BLaER1 treated with 17β-estradiol and CSF1 and Interleukin-3, amounts not matched to agents 10 nM and 100 nM (cell line): ENCODE data around the gene SIX1.

Experiments used
- H3K27ac ChIP-seq, 11 experiments: shearing (Covaris generic); formaldehyde crosslinking; 2 replicates each; pipeline ENCODE4 v1.8.1; 2022
- H3K27me3 ChIP-seq, 11 experiments: shearing (Covaris generic); formaldehyde crosslinking; 2 replicates each; pipeline ENCODE4 v1.8.1; 2022
- H3K36me3 ChIP-seq, 11 experiments: shearing (Covaris generic); formaldehyde crosslinking; 2 replicates each; pipeline ENCODE4 v1.8.1; 2022
- H3K4me1 ChIP-seq, 10 experiments: shearing (Covaris generic); formaldehyde crosslinking; 2 replicates each; pipeline ENCODE4 v1.8.1; 2022
- H3K4me2 ChIP-seq, 11 experiments: shearing (Covaris generic); formaldehyde crosslinking; 2 replicates each; pipeline ENCODE4 v1.8.1; 2022
- H3K4me3 ChIP-seq, 10 experiments: shearing (Covaris generic); formaldehyde crosslinking; 2 replicates each; pipeline ENCODE4 v1.8.1; 2022
- H3K9ac ChIP-seq, 11 experiments: shearing (Covaris generic); formaldehyde crosslinking; 2 replicates each; pipeline ENCODE4 v1.8.1; 2022
- H3K9me3 ChIP-seq, 11 experiments: shearing (Covaris generic); formaldehyde crosslinking; replicated peaks in 1 of 11; 2 replicates each; pipeline ENCODE4 v1.8.1; 2022
- H4K20me1 ChIP-seq, 11 experiments: shearing (Covaris generic); formaldehyde crosslinking; 2 replicates each; pipeline ENCODE4 v1.8.1; 2022
- Cebpa-rat ChIP-seq, 11 experiments: shearing (Covaris generic); IDR thresholded peaks; 2 replicates each; pipeline ENCODE4 v1.8.1; 2022

Gene SIX1

GRCh38 chr14:60594062-60594461 is 55.2 kb downstream of the SIX1 start:
- no peak overlapping the region for H3K27ac ChIP-seq
- TF ChIP-seq Cebpa-rat (IDR thresholded peaks at IDR 0.05): no peak
- no peaks in the 10 kb centered on the region for H3K9me3 ChIP-seq
- no peaks in the 10 kb centered on the region for H3K27me3 ChIP-seq
- no peaks in the 10 kb centered on the region for H3K36me3 ChIP-seq
- H3K4me2 ChIP-seq: no peak overlapping the region
- no peak overlapping the region for H3K9ac ChIP-seq
- H3K4me3 ChIP-seq: no peak overlapping the region
- no peaks in the 10 kb centered on the region for H3K4me1 ChIP-seq
- H4K20me1 ChIP-seq: no peaks in the 10 kb centered on the region
